Measurements from ENCODE around the gene NF2.

The NF2 gene

GRCh38 chr22:29704528-29705285 is 101.3 kb downstream of the NF2 start:
- no peak for DNase-seq

DNA sequence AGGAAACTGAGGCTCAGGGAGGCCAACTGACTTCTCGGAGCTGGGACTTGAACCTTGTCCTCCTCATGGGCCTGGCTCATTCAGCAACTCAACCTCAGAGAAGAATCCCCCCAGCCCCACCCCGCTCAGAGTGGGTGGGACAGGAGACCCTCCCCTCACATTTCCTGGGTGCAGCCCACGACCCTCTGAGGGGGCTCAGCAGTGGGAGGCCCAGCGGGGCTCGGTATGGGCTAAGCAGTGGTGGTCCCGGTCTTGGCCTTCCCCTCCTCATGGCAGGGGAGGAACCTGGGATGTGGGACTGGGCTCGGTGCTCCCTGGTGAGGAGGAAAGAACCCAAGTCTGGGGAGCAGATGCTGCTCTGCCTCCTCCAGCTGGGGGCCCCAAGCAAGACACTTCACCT is 102.2 kb downstream of the NF2 start:
- no peak for DNase-seq

DNA sequence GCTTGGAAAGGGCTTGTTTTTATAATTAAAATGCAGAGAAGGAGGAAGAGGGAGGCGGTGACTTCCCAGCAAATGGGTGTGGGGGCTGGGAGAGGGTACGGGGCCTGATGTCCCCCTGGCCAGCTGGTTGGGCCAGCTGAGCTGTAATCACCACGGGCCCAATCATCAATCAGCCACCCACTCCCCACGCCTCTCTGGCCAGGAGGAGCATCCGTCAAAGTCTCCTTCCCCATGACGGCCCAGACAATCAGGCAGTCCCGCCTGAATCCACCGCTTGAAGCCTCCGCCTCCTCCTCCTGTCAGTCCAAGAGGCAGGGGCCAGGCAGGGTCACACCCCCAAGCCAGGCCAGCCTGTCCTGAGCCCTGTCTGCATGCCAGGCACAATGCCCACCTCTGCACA is 103.1 kb downstream of the NF2 start:
- DNase-seq, result no peak

DNA sequence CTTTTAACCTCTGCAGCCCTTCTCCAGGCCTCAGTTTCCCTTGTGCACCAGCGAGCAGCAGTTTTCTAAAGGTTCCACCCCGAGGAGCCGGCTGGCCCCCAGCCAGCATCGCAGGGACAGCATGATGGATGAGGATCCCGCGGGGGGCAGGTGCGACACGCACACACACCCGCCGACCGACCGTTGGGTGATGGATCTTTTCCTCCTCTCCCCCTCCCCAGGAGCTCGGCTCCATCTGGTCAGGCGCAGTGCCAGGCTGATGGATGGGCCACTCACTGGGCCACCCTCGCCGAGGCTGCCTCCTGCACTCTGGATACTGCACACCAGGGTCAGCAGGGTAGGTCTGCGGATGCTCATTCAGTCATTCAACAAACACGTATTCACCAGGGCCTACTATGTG is 103.6 kb downstream of the NF2 start:
- DNase-seq, result no peak

DNA sequence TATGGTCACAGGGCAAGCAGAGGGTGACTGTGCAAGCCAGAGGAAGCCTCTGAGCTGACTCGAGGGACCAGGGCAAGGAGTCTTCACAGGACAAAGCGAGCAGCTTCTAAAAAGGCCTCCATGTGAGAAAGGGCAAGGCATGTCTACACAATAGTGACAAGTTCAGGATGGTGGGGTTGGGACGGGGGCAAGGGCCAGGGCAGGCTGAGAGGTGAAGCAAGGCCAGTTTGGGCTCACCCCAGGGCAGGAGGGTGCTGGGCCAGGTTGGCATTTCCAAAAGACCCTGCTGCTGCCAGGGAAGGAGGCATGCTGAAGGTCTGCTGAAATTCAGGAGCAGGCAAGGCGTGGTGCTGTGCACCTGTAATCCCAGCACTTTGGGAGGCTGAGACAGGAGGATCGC is 104.0 kb downstream of the NF2 start:
- no peak for DNase-seq

DNA sequence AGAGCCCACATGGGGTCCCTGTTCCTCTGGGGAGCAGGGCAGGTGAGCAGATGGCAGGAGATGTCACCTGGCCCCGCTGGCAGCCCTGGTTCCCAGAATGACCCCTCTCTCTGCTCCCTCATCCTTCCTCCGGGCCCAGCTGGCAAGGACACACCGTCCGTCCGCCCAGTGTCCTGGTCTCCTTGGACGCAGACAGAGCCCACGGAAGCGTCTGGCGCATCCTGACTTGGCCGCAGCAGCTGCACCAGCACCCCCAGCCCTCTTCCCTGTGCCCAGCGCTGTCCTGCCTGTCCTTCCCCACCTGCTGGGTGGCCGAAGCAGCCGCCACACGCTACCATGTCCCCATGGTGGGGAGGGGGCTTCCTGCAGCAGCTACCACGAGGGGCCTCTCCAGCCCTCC is 106.8 kb downstream of the NF2 start:
- no peak for DNase-seq

DNA sequence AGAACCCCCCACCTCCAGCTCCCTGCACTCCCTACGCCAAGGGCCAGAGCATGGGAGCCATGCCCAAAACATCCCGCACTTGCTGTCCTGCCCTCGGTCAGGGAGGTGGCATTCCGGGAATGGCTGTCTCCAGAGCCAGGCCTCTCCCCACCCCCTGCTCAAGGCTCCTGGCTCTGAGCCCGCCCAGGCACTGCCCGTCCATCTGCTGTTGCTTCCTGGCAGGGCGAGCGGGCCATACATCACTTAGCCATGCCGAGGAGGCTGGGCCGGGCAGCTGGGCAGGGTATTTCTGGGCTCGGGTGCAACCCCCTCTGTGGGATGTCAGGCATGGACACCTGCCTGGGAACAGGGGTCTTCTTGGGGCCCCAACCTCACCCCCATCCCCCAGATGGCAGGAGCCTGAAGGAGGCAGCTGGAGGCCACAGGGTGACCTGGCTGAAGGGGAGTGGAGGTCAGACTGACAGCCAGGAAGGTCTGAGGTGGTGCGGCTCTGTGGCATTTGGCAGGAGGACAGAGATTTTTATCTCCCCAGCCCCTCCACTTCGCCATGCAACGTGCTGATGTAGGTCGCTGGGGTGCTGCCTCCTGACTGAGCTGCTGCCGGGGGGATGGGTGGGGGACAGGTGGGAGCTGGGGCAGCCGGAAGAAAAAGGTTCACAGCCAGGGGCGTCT is 107.6 kb downstream of the NF2 start:
- no peak for DNase-seq

DNA sequence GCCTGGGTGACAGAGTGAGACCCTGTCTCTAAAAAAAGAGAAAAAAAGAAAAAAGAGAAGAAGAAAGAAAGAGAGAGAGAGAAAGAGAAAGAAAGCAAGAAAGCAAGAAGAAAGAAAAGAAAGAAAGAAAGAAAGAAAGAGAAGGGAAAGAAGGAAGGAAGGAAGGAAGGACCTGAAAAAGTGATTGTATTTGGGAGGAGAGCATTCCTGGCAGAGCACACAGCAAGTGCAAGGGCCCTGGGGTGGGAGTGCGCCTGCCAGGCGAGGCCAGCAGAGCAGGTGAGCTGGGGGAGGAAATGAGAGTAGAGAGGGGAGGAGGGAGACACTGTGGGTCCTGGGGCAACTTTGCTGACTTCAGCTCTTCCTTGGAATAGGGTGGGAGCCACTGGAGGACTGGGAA is 108.7 kb downstream of the NF2 start:
- no peak for DNase-seq

- no peak for DNase-seq
These were observed 109.8 kb downstream of the NF2 start for GRCh38 chr22:29713156-29713727.

- no peak for DNase-seq
These were observed 111.8 kb downstream of the NF2 start for GRCh38 chr22:29715240-29715639.

DNA sequence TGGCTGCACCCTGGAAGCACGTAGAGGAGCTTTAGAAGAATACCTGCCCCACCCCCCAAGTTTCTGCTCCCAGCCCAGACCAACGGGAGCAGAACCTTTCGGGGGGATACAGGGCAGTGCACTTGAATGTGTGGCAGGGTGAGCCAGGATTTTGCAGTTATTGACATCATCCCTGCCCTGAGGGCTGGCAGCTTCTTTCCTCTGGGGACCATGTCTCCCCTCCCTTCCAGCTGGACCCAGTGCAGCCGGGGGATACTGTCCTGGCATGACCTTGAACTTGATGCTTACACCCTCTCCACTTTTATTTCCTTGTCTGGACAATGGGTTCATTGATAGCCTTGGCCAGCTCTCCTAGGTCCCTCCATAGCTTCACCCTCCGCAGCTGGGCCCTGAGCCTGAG is 112.3 kb downstream of the NF2 start:
- no peak for DNase-seq

- no peak for DNase-seq
These were observed 113.5 kb downstream of the NF2 start for GRCh38 chr22:29716814-29717545.

DNA sequence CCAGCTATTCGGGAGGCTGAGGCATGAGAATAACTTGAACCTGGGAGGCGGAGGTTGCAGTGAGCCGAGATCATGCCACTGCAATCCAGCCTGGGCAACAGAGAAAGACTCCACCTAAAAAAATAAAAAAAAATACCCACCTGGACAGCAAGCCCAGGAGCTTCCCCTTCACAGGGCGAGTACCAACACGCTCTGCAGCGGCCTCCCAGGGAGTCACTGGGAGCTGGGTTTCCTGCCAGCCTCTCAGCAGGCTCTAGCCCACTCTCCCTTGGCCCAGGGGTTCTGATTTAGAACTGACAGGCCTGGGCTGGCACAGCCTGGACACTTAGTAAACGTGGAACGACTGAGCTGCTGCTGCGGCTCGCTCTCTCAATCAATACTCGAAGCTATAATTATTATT is 114.4 kb downstream of the NF2 start:
- DNase-seq, result no peak

DNA sequence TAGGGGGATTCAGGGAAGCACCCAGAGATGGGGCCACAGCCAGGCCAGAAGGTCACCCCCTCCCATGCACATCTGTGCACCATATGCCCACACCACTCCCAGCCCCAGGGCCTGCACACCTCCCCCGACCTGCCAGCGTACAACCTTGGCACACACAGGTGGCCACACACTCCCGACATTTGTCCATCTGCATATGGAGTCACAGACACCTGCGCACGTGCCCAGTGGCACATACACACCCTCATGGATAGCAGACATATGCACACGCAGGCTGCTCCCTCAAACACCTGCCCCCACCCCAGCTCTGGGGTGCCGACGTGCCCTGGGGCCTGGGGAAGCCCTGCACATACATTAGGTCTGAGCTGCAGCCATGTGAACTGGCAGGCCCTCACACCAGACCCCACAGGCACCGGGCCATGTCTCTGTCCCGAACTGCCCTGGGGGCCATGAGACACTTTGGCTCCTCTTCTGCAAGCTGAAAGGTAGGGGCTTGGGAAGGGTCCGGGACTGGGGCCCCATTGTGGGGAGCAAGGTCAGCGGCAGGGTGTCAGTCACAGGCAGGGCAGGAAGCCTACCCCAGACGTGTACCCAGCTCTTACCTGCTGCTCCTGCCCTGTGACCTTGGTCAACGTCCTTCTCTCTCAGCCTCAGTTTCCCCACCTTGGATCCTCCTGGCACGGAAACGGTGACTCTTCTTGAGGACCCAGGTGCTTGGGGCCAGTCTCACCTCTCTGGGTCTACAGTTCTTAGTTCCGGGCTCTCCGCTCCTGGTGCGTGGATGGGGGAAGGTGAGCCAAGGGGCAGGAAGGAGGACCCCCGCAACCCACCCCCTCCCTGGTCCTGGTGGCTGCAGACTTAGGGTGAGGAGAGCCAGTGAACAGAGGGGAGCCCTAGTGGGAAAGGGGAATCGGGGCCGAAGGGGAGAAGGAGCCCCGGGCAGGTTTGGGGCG is 115.8 kb downstream of the NF2 start:
- no peak for DNase-seq

DNA sequence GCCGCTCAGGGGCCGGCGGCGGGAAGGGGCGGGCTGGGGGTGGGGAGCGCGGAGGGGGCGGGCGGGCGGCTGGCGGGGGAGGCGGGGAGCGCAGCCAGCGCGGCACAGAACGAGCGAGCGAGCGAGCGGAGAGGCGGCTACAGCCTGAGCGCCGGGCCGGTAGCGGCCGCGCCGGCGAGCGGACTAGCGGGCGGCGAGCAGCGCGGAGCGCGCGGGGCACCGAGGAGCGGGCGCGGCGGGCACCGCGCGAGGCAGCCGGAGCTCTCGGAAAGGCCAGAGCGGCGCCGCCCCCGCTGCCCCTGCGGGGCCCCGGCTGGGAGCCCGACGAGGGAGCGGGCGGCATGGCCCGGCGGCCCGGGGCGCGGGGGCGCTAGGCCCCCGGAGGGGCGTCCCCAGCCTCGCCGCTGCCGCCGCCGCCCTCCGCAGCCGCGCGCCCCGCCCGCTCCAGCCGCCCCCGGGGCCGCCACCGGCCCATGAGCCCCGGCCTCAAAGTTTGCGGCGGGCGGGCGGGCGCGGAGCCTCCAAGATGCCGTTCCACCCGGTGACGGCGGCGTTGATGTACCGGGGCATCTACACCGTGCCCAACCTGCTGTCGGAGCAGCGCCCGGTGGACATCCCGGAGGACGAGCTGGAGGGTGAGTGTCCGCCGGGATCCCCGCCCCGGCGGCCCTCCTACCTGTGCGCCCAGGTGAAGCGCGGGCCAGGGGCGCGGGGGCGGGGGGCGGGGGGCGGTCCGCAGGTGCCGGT is 116.6 kb downstream of the NF2 start, which contains the start of gene CABP7:
Gene CABP7 (plus strand): TSS at position 105 of the 747 bp plus-strand sequence. CDS start 422 bp downstream, at position 527.
- DNase-seq, result no peak

- DNase-seq, result no peak
These were observed 117.4 kb downstream of the NF2 start for GRCh38 chr22:29720811-29721323.

GRCh38 chr22:29722151-29722550 is 118.7 kb downstream of the NF2 start:
- no peak for DNase-seq

DNA sequence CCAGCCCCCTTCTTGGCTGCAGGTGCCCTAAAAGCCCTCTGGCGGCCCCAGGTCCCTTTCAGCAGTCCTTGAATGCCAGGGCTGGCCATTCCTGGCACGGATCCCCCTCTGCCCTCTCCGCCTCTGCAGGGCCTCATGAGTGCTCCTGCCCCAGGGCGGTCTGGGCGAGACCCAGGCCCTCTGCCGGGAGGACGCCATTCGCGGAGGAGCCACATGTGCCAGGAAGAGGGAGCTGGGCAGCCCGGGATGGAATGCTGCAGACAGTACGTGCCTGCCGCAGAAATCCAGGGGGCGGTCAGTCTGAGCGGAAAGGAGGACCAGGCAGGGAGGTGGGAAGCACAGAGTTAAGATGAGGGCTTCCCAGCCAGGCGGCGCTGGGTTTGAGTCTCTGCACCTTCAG is 119.2 kb downstream of the NF2 start:
- no peak for DNase-seq

DNA sequence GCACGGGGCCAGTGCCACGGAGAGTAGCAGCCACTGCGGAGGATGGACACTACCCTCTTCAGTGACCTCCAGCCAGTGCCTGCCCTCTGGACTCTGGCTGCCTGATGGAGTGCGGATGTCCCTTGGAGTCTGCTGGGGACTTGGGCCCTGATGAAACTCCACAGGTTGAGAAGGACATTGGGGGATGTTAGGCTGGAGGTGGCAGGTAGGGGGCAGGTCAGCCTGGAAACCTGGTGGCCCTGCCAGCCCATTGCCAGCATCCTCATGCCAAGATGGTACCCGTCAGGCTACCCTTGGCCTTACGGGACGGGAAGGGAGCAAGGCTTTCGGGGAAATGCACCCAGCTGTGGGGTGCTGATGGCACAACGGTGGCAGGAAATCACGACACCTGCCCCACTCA is 120.3 kb downstream of the NF2 start:
- DNase-seq, result no peak

DNA sequence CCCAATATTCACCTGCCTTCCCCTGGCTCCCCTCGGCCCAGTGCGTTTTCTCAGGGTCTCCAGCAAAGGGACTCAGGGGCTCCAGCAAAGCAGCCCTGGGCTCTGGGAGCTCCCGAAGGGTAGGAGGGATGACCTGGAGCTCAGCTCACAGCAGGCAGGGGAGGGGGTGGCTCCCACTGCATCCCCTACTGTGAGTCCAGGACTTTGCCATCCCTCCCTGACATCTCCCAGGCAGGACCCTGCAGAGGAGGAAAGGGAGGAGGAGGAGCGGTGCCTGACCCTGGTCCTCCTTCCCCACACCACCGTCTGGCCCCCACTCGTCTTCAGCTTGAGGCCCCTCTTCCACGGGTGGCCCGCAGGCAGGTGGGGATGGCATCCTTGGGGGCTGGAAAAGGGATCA is 121.4 kb downstream of the NF2 start:
- no peak for DNase-seq

DNA sequence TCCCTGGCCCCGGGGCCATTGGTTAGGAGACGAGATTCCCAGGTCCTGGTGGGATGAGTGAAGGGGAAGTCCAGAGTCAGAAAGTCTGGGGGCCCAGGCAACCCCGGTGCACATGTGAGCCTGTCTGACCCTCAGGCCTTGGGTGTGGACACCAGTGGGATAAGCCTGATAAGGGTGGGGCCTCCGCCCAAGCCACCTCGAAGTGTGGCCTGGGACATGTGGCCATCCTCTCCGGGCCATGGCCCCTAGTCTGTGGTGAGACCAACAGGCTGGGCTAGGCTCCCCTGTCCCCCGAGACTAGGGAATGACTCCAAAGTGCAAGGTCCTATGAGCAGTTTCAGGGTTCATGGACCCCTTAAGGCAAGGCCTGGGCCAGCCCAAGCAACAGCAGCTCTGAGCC is 122.7 kb downstream of the NF2 start:
- no peak for DNase-seq
